ENCODE data around the gene TRPV5.

The TRPV5 gene

DNA sequence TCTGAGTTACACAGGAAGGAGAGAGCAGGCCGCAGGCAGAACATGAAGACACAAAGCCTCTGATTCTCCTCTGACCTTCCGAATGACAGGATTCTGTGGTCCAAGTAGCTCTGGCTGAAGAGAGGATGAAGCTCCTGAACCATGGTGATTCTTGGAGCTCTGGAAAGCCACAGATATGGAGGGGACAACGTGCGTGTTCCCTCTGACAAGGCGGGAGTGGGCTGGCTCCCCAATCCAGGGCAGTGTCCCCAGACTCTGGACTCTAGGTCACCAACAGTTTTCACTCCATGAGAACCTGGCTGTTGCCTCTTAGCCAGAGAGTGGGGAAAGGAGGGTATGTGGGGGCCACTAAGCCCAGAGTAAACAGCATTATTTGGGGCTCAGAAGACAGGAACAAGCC, 40.6 kb downstream of the TRPV5 start:
- Mint-ChIP-seq H3K27ac (no peak overlapping the region), H3K36me3 (ENCODE audit: low read depth) (no peaks in the 10 kb centered on the region), H3K27me3 (peaks cover 3% of the 10 kb centered on the region), H3K4me3 (no peak overlapping the region), H3K4me1 (no peaks in the 10 kb centered on the region), H3K9me3 (no peaks in the 10 kb centered on the region)
- ATAC-seq, result no peak
- no peak for DNase-seq

- Mint-ChIP-seq H3K4me1 (no peaks in the 10 kb centered on the region), H3K9me3 (no peaks in the 10 kb centered on the region), H3K4me3 (no peak overlapping the region), H3K27me3 (peaks cover 3% of the 10 kb centered on the region), H3K27ac (no peak overlapping the region), H3K36me3 (ENCODE audit: low read depth) (no peaks in the 10 kb centered on the region)
- DNase-seq (no peak), ATAC-seq (no peak)
Observed at GRCh38 chr7:142891490-142892082, 42.0 kb downstream of the TRPV5 start.

DNA sequence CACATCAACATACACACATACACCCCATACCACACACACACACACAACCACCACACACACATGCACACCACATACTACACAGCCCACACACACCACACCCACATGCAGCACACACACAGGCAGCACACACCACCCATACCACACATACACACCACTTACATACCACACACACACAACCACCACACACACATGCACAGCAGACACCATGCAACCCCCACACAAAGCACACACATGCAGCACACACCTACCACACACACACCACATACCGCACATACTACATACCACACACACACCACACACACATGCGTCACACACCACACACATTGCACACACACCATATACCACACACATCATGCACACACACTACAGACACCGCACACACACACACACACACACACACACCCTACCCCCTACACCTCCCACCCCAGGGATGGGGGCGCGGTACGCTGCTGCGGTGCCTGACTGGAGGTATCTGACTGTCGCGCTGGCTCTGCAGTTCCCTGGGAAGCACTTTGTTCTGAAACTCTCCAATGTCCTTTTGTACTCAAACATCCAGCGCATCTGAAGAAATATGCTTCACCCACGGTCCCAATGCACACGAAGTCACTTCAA, 42.6 kb downstream of the TRPV5 start:
- H3K4me1 Mint-ChIP-seq, result no peaks in the 10 kb centered on the region
- ATAC-seq (no peak), DNase-seq (no peak)
- H3K9me3 Mint-ChIP-seq, result no peaks in the 10 kb centered on the region
- H3K27me3 Mint-ChIP-seq, result peaks cover 3% of the 10 kb centered on the region
- H3K27ac Mint-ChIP-seq, result no peak overlapping the region
- no peak overlapping the region for H3K4me3 Mint-ChIP-seq
- no peaks in the 10 kb centered on the region for H3K36me3 Mint-ChIP-seq (ENCODE audit: low read depth)

DNA sequence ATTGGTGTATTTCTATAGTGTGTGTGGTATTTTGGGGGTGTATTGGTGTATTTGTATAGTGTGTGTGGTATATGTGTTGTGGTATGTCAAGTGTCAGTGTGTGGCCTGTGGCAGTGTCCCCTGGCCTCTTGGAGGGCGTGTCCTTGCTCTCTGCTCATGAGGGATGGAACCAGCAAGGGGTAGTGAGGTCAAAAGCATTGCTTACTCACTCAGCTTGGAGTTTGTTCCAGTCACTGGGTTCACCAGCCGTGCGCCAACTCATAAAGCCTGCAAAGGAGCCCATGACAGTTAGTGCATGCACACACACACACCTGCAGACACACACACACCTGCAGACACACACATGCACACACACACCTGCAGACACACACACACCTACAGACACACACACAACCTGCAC, 43.7 kb downstream of the TRPV5 start:
- DNase-seq (no peak), ATAC-seq (no peak)
- Mint-ChIP-seq H3K4me1 (no peaks in the 10 kb centered on the region), H3K27ac (no peak overlapping the region), H3K27me3 (peaks cover 3% of the 10 kb centered on the region), H3K9me3 (no peaks in the 10 kb centered on the region), H3K4me3 (no peak overlapping the region), H3K36me3 (ENCODE audit: low read depth) (no peaks in the 10 kb centered on the region)

DNA sequence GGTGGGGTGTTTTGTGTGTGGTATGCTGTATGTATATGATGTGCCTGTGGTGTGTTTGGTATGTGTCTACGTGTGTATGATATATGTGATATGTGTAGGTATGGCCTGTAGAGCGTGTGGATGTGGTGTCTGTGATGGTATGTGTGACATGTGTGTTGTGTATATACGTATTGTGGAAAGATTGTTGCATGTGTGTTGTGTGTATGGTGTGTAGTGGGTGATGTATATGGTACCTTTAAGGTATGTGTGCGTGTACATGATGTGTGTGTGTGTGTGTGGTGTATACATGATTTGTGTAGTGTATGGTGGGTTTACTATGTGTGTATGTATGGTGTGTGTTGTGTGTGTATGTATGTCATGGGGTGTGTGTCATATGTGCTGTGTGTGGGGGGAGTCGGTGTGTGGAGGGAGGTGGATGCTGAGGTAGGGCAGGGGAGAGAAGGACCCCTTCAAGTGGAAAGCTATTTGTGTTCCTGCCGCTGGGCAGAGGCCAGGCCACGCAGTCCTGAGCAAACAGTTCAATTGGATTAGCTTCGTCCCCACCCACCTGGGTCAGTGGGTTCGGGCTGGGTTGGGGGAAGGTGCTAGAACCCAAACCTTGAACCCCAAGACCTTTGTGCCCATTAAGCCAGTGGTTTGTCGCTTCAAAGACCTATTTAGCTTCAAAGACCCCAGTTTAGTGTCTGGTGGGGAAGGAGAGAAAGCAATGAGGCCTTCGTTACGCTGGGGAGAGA, 46.1 kb downstream of the TRPV5 start:
- DNase-seq (no peak), ATAC-seq (no peak)
- no peaks in the 10 kb centered on the region for H3K4me1 Mint-ChIP-seq

GRCh38 chr7:142886866-142887265, 46.7 kb downstream of the TRPV5 start:
- Mint-ChIP-seq H3K27me3 (peaks cover 3% of the 10 kb centered on the region), H3K36me3 (ENCODE audit: low read depth) (no peaks in the 10 kb centered on the region)

More for the DNA sequence above, 46.1 kb downstream of the TRPV5 start:
- no peaks in the 10 kb centered on the region for H3K36me3 Mint-ChIP-seq (ENCODE audit: low read depth)
- H3K27ac Mint-ChIP-seq, result no peak overlapping the region
- H3K4me3 Mint-ChIP-seq, result no peak overlapping the region
- H3K9me3 Mint-ChIP-seq, result no peaks in the 10 kb centered on the region
- H3K27me3 Mint-ChIP-seq, result peaks cover 3% of the 10 kb centered on the region

DNA sequence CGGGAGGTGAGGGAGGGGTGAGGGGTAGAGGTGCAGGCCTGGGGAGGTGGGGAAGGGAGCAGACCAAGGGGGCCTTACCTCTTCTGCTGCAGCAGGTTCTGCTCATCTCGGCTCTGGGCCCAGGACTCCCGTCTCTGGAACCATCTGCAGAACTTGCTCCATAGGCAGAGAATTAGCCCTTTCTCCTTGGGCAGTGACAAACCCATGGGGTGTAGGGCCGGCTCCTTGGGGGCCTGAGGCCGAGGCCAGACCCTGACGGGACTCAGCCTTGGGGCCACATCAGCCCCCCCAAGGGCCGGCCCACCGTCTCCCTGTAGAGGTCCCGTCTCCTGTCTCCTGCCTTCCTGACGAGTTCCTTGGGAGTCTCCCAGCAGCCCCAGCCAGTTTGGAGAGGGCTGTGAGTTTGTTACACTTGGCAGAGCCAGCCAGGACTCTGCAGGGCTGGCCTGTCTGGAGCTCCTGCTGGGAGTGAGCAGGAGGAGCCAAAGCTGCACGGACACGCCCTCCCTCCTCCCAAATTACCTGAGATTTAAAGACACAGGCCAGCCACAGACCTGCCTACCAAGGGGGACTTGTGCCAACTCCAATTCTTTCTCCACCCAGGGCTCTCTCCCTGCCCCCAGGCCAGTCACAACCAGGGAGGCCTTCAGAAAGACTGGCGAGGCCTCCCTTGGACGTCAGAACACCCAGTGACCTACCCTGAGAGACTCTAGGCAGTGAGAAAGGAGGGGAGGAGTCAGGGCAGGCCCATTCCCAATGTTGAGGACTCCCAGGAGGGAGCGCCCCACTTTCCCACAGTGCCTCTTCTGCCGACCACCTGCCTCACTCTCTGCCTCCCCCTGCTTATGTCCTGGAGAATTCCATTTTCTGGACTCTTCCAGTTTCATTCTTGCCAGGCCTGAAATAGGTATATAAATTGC, 48.0 kb downstream of the TRPV5 start, which contains the start of gene TRPV6:
TSS of gene TRPV6 (minus strand) at position 435 of the 920 bp plus-strand sequence.
- Mint-ChIP-seq H3K27me3 (no peaks in the 10 kb centered on the region), H3K36me3 (ENCODE audit: low read depth) (no peaks in the 10 kb centered on the region), H3K4me3 (no peak within 1 kb of the TSS), H3K27ac (no peak within 1 kb of the TSS), H3K9me3 (no peaks in the 10 kb centered on the region), H3K4me1 (no peaks in the 10 kb centered on the region)
- DNase-seq, result no peak
- no peak for ATAC-seq

More at GRCh38 chr7:142886866-142887265, 46.7 kb downstream of the TRPV5 start:
- Mint-ChIP-seq H3K27ac (no peak overlapping the region), H3K9me3 (no peaks in the 10 kb centered on the region), H3K4me1 (no peaks in the 10 kb centered on the region), H3K4me3 (no peak overlapping the region)
- DNase-seq (no peak), ATAC-seq (no peak)

DNA sequence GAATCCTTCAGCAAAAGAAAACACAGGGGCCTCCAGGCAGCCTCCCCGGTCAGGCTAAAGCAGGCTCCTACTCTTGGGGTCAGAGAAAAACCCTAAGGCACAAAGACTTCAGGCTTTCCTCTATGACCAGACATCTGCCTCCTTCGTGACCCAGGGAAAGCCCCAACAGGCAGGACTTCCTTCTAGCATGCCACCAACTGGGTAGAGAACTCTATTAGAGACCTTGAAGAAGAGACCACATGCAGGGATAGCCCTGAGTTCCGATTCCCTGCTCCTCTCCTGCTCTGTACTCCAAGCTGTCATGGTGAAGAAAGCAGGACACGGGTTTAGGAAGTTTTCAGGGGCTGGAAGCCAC, 49.3 kb downstream of the TRPV5 start:
- Mint-ChIP-seq H3K27ac (no peak overlapping the region), H3K36me3 (ENCODE audit: low read depth) (no peaks in the 10 kb centered on the region), H3K4me1 (no peaks in the 10 kb centered on the region), H3K4me3 (no peak overlapping the region), H3K27me3 (no peaks in the 10 kb centered on the region), H3K9me3 (no peaks in the 10 kb centered on the region)
- ATAC-seq, result no peak
- no peak for DNase-seq

- DNase-seq (no peak), ATAC-seq (no peak)
Observed at GRCh38 chr7:142883571-142884285, 49.8 kb downstream of the TRPV5 start.

GRCh38 chr7:142883145-142883544, 50.4 kb downstream of the TRPV5 start:
- ATAC-seq (no peak), DNase-seq (no peak)
- H3K9me3 Mint-ChIP-seq, result no peaks in the 10 kb centered on the region
- H3K27me3 Mint-ChIP-seq, result no peaks in the 10 kb centered on the region
- H3K36me3 Mint-ChIP-seq (ENCODE audit: low read depth), result no peaks in the 10 kb centered on the region
- H3K27ac Mint-ChIP-seq, result no peak overlapping the region
- no peak overlapping the region for H3K4me3 Mint-ChIP-seq
- no peaks in the 10 kb centered on the region for H3K4me1 Mint-ChIP-seq

More at GRCh38 chr7:142883571-142884285, 49.8 kb downstream of the TRPV5 start:
- H3K4me3 Mint-ChIP-seq, result no peak overlapping the region
- H3K36me3 Mint-ChIP-seq (ENCODE audit: low read depth), result no peaks in the 10 kb centered on the region
- no peaks in the 10 kb centered on the region for H3K4me1 Mint-ChIP-seq
- H3K9me3 Mint-ChIP-seq, result no peaks in the 10 kb centered on the region
- no peaks in the 10 kb centered on the region for H3K27me3 Mint-ChIP-seq
- H3K27ac Mint-ChIP-seq, result no peak overlapping the region

GRCh38 chr7:142882338-142882678, 51.2 kb downstream of the TRPV5 start:
- no peak for ATAC-seq
- DNase-seq, result no peak
- H3K27ac Mint-ChIP-seq, result no peak overlapping the region
- H3K4me3 Mint-ChIP-seq, result no peak overlapping the region
- no peaks in the 10 kb centered on the region for H3K9me3 Mint-ChIP-seq
- H3K27me3 Mint-ChIP-seq, result no peaks in the 10 kb centered on the region
- H3K4me1 Mint-ChIP-seq, result no peaks in the 10 kb centered on the region
- H3K36me3 Mint-ChIP-seq (ENCODE audit: low read depth), result no peaks in the 10 kb centered on the region

DNA sequence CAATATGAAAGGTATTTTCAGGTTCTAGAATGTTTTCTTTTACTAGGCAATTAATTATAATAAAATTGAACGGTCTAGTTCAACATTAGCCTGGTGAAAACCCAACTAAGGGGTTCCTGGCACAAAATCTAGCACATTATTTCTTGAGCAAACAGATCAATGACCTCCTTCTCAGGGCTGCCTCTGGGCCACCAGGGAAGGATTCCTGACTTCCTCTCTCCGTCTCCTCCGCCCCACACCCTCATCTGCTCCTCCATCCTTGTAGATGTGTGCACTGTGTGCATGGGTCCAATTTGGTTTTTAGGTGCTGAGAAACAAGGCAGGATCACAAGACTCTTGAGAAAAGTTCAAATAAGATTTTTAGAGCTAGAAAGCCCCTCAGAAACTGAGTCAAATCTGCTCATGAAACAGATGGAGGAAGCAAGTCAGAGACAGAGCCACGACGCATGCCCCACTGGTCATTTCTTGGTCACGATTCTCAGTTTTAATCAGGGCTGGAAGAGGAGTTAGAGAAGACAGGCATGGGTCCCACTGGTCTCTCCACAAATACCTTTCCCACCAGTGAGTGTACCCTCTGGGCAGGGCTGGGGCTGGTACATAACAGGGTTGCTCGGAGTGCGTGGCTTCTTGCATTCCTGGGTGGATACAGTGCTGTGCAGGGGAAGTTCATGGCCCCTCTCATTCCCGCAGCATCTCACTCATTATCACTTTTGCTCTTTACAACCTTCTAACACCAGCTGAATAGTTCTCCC, 51.8 kb downstream of the TRPV5 start:
- Mint-ChIP-seq H3K36me3 (ENCODE audit: low read depth) (no peaks in the 10 kb centered on the region), H3K27ac (no peak overlapping the region), H3K27me3 (no peaks in the 10 kb centered on the region), H3K4me3 (no peak overlapping the region), H3K4me1 (no peaks in the 10 kb centered on the region), H3K9me3 (no peaks in the 10 kb centered on the region)
- no peak for ATAC-seq
- no peak for DNase-seq

GRCh38 chr7:142880876-142881505, 52.6 kb downstream of the TRPV5 start:
- peak; percentile 48 for ATAC-seq
- H3K4me3 Mint-ChIP-seq, result no peak overlapping the region
- no peaks in the 10 kb centered on the region for H3K9me3 Mint-ChIP-seq
- H3K36me3 Mint-ChIP-seq (ENCODE audit: low read depth), result no peaks in the 10 kb centered on the region
- no peaks in the 10 kb centered on the region for H3K4me1 Mint-ChIP-seq
- no peak overlapping the region for H3K27ac Mint-ChIP-seq
- DNase-seq, result peak; percentile 45
- H3K27me3 Mint-ChIP-seq, result no peaks in the 10 kb centered on the region

All from activated naive CD8-positive, alpha-beta T cell treated with anti-CD3 and anti-CD28 coated beads, Interleukin-2, amount 50 U/mL, for 24 hours (primary cell).